ENCODE measurements around the gene GLRA3. TPM values are rescaled to one million over a fixed set of nuclear protein-coding genes. Genes with fewer than 3 reads are reported as not detected.

GLRA3 gene
- total and polyA plus RNA-seq, 2 donors (not counting 1 experiment from before 2014, with no cell fraction given): not detected

DNA sequence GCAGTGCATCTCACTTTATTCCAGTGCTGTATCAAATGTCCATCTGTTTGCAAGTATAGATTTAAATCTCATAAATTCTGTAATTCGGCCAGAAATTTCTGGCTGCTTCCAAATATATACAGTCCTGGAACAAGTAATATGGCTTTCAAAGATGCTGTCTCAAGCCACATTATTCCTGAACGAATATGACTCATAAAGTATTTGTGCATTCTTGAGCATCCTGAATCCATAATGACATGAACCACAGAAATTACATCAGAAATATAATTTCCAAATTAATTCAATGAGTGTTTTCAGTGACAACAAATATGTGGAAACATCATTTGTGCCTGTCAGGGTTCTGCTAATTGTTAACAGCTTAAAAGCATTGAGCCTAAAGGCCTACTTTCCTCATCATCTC is 165.8 kb downstream of the GLRA3 start:
- H3K4me3 ChIP-seq (replicated peaks in 1 of 4; ENCODE audit: control extremely low read depth in 1 of 4, insufficient read depth in 1 of 4, low read depth in 3 of 4, low read length in 4 of 4): no peak overlapping the region
- H3K79me2 ChIP-seq (ENCODE audit: control insufficient read depth, insufficient read depth, low read length): no peaks in the 10 kb centered on the region
- H3K4me2 ChIP-seq (ENCODE audit: extremely low read depth, insufficient read depth, low read length): no peak overlapping the region
- H4K20me1 ChIP-seq (ENCODE audit: control insufficient read depth, extremely low read depth, insufficient read depth, low read length): no peaks in the 10 kb centered on the region
- H3K9ac ChIP-seq (ENCODE audit: insufficient read depth, low read length): no peak overlapping the region
- peak; percentile 30 to 65 for DNase-seq (ENCODE audit: low read depth in 2 of 2)
- no peaks in the 10 kb centered on the region for H3K9me3 ChIP-seq (ENCODE audit: control insufficient read depth, insufficient read depth, low read depth, low read length)
- no peaks in the 10 kb centered on the region for H3K27me3 ChIP-seq (ENCODE audit: control insufficient read depth, insufficient read depth, low read length)
- no peak for TF ChIP-seq EZH2 (IDR thresholded peaks at IDR 0.05; ENCODE audit: low read length, missing control alignments)
- TF ChIP-seq, protein P1, sequence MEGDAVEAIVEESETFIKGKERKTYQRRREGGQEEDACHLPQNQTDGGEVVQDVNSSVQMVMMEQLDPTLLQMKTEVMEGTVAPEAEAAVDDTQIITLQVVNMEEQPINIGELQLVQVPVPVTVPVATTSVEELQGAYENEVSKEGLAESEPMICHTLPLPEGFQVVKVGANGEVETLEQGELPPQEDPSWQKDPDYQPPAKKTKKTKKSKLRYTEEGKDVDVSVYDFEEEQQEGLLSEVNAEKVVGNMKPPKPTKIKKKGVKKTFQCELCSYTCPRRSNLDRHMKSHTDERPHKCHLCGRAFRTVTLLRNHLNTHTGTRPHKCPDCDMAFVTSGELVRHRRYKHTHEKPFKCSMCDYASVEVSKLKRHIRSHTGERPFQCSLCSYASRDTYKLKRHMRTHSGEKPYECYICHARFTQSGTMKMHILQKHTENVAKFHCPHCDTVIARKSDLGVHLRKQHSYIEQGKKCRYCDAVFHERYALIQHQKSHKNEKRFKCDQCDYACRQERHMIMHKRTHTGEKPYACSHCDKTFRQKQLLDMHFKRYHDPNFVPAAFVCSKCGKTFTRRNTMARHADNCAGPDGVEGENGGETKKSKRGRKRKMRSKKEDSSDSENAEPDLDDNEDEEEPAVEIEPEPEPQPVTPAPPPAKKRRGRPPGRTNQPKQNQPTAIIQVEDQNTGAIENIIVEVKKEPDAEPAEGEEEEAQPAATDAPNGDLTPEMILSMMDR (conservative IDR thresholded peaks at IDR 0.05 in 1 of 2, IDR thresholded peaks at IDR 0.05 in 1 of 2; ENCODE audit: low read depth in 1 of 2, low read length in 2 of 2): no peak
- H3K36me3 ChIP-seq (ENCODE audit: control insufficient read depth, insufficient read depth, low read length): no peaks in the 10 kb centered on the region
- H3K27ac ChIP-seq (ENCODE audit: insufficient read depth, low read length): no peak overlapping the region
- H3K4me1 ChIP-seq (ENCODE audit: control insufficient read depth, extremely low read depth, insufficient read depth, low read length): no peaks in the 10 kb centered on the region
- no peak overlapping the region for H2AFZ ChIP-seq (ENCODE audit: low read length)

DNA sequence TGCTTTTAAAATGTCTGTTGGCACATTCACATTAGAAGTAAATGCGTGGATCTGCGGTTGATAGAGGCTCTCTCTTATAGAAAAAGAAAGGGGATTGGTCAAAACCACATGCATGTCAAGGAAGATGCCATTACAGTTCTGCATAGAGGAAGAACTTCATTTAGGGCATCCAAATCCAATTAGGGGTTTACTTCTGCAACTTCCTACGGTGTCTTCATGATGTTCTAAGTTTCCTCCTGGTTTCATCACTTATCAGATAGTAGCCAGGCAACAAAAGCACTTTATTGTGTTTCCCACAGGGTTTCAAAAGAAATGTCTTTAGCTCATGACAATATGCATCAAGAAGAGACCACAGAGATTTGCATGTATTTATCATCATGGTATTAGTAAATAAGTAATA is 170.8 kb downstream of the GLRA3 start:
- H3K27me3 ChIP-seq (ENCODE audit: control insufficient read depth, insufficient read depth, low read length): no peaks in the 10 kb centered on the region
- no peaks in the 10 kb centered on the region for H3K79me2 ChIP-seq (ENCODE audit: control insufficient read depth, insufficient read depth, low read length)
- no peaks in the 10 kb centered on the region for H3K36me3 ChIP-seq (ENCODE audit: control insufficient read depth, insufficient read depth, low read length)
- no peaks in the 10 kb centered on the region for H4K20me1 ChIP-seq (ENCODE audit: control insufficient read depth, extremely low read depth, insufficient read depth, low read length)
- no peak overlapping the region for H3K27ac ChIP-seq (ENCODE audit: insufficient read depth, low read length)
- H3K4me2 ChIP-seq (ENCODE audit: extremely low read depth, insufficient read depth, low read length): no peak overlapping the region
- H2AFZ ChIP-seq (ENCODE audit: low read length): no peak overlapping the region
- DNase-seq (ENCODE audit: low read depth in 2 of 2): no peak
- no peak overlapping the region for H3K4me3 ChIP-seq (replicated peaks in 1 of 4; ENCODE audit: control extremely low read depth in 1 of 4, insufficient read depth in 1 of 4, low read depth in 3 of 4, low read length in 4 of 4)
- TF ChIP-seq EZH2 (IDR thresholded peaks at IDR 0.05; ENCODE audit: low read length, missing control alignments): no peak
- TF ChIP-seq, protein P1 (conservative IDR thresholded peaks at IDR 0.05 in 1 of 2, IDR thresholded peaks at IDR 0.05 in 1 of 2; ENCODE audit: low read depth in 1 of 2, low read length in 2 of 2): no peak
- H3K9me3 ChIP-seq (ENCODE audit: control insufficient read depth, insufficient read depth, low read depth, low read length): no peaks in the 10 kb centered on the region
- H3K9ac ChIP-seq (ENCODE audit: insufficient read depth, low read length): no peak overlapping the region
- H3K4me1 ChIP-seq (ENCODE audit: control insufficient read depth, extremely low read depth, insufficient read depth, low read length): no peaks in the 10 kb centered on the region

DNA sequence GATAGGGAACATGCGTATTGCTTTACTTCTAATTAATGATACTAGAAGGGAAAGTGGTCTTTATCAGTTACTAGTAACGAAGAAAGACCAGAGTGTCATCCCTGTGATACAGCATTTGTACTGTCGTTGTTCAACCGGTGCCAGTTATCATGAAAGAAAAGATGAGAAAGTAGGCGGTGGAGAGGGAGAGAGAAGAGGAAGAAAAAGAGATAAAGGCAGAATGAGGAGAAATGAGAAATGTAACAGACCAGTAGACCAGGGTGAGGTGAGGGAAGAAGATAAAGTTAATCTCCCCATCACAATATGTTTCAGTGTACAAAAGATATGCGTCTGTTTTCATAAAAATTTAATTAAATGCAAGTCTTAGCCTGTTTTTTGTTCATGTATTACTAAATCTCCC is 171.6 kb downstream of the GLRA3 start:
- Histone ChIP-seq H4K20me1 (ENCODE audit: control insufficient read depth, extremely low read depth, insufficient read depth, low read length) (no peaks in the 10 kb centered on the region), H3K4me2 (ENCODE audit: extremely low read depth, insufficient read depth, low read length) (no peak overlapping the region), H3K9ac (ENCODE audit: insufficient read depth, low read length) (no peak overlapping the region), H3K27ac (ENCODE audit: insufficient read depth, low read length) (no peak overlapping the region), H3K4me1 (ENCODE audit: control insufficient read depth, extremely low read depth, insufficient read depth, low read length) (no peaks in the 10 kb centered on the region), H3K4me3 (replicated peaks in 1 of 4; ENCODE audit: control extremely low read depth in 1 of 4, insufficient read depth in 1 of 4, low read depth in 3 of 4, low read length in 4 of 4) (no peak overlapping the region), H3K36me3 (ENCODE audit: control insufficient read depth, insufficient read depth, low read length) (no peaks in the 10 kb centered on the region), H3K9me3 (ENCODE audit: control insufficient read depth, insufficient read depth, low read depth, low read length) (no peaks in the 10 kb centered on the region), H3K27me3 (ENCODE audit: control insufficient read depth, insufficient read depth, low read length) (no peaks in the 10 kb centered on the region), H2AFZ (ENCODE audit: low read length) (no peak overlapping the region), H3K79me2 (ENCODE audit: control insufficient read depth, insufficient read depth, low read length) (no peaks in the 10 kb centered on the region)
- DNase-seq (ENCODE audit: low read depth in 2 of 2): no peak
- TF ChIP-seq EZH2 (IDR thresholded peaks at IDR 0.05; ENCODE audit: low read length, missing control alignments): no peak
- TF ChIP-seq, protein P1 (conservative IDR thresholded peaks at IDR 0.05 in 1 of 2, IDR thresholded peaks at IDR 0.05 in 1 of 2; ENCODE audit: low read depth in 1 of 2, low read length in 2 of 2): no peak
